ENCODE results near the gene ZNF598. TPM values are rescaled to one million over a fixed set of nuclear protein-coding genes. Genes with fewer than 3 reads are reported as not detected.

ZNF598 gene
- total RNA-seq, 1 experiment from 2014 or later, result 72.4 TPM

- Mint-ChIP-seq H3K4me3 (ENCODE audit: low read depth, unreplicated experiment) (peak overlapping the region; percentile 12), H3K36me3 (ENCODE audit: insufficient read depth, unreplicated experiment) (peaks cover 54% of the 10 kb centered on the region), H3K9me3 (ENCODE audit: low read depth, unreplicated experiment) (no peaks in the 10 kb centered on the region), H3K4me1 (ENCODE audit: low read depth, unreplicated experiment) (peaks cover 17% of the 10 kb centered on the region), H3K27ac (ENCODE audit: unreplicated experiment) (no peak overlapping the region), H3K27me3 (ENCODE audit: unreplicated experiment) (no peaks in the 10 kb centered on the region)
- TF ChIP-seq CTCF (IDR thresholded peaks at IDR 0.05; ENCODE audit: unreplicated experiment), result no peak
- intact Hi-C loops (cut with micrococcal nuclease; ENCODE audit: unreplicated experiment), result no loop called here
- CTCF ChIA-PET, result interaction anchor here (1.5 kb wide), 1 partner anchor 8 kb away, joined by 4 read pairs; no protein-coding TSS in a partner anchor
- BruUV-seq (replicated peaks), result no TSS peak
- no peak for DNase-seq
These were observed 15.9 kb downstream of the ZNF598 start for GRCh38 chr16:1993731-1994131.

- no peak for DNase-seq
- Mint-ChIP-seq H3K27ac (ENCODE audit: unreplicated experiment) (no peak overlapping the region), H3K4me3 (ENCODE audit: low read depth, unreplicated experiment) (no peak overlapping the region), H3K9me3 (ENCODE audit: low read depth, unreplicated experiment) (no peaks in the 10 kb centered on the region), H3K36me3 (ENCODE audit: insufficient read depth, unreplicated experiment) (peaks cover 54% of the 10 kb centered on the region), H3K4me1 (ENCODE audit: low read depth, unreplicated experiment) (peaks cover 17% of the 10 kb centered on the region), H3K27me3 (ENCODE audit: unreplicated experiment) (no peaks in the 10 kb centered on the region)
- TF ChIP-seq CTCF (IDR thresholded peaks at IDR 0.05; ENCODE audit: unreplicated experiment), result no peak
- intact Hi-C loops (cut with micrococcal nuclease; ENCODE audit: unreplicated experiment), result no loop called here
- CTCF ChIA-PET, result no interaction called here
- BruUV-seq (replicated peaks), result no TSS peak
These were observed 16.8 kb downstream of the ZNF598 start for GRCh38 chr16:1992704-1993317.

- Mint-ChIP-seq H3K4me1 (ENCODE audit: low read depth, unreplicated experiment) (peaks cover 17% of the 10 kb centered on the region), H3K27me3 (ENCODE audit: unreplicated experiment) (no peaks in the 10 kb centered on the region), H3K27ac (ENCODE audit: unreplicated experiment) (no peak overlapping the region), H3K4me3 (ENCODE audit: low read depth, unreplicated experiment) (peak overlapping the region; percentile 54), H3K36me3 (ENCODE audit: insufficient read depth, unreplicated experiment) (peaks cover 49% of the 10 kb centered on the region), H3K9me3 (ENCODE audit: low read depth, unreplicated experiment) (no peaks in the 10 kb centered on the region)
- peak; percentile 84 for DNase-seq
- TF ChIP-seq CTCF (IDR thresholded peaks at IDR 0.05; ENCODE audit: unreplicated experiment), result no peak
- no TSS peak for BruUV-seq (replicated peaks)
- intact Hi-C loops (cut with micrococcal nuclease; ENCODE audit: unreplicated experiment), result no loop called here
- CTCF ChIA-PET, result no interaction called here
These were observed 17.5 kb downstream of the ZNF598 start for GRCh38 chr16:1991948-1992703.

- CTCF ChIA-PET, result no interaction called here
- DNase-seq, result no peak
- Mint-ChIP-seq H3K4me3 (ENCODE audit: low read depth, unreplicated experiment) (peak overlapping the region; percentile 54), H3K4me1 (ENCODE audit: low read depth, unreplicated experiment) (peaks cover 17% of the 10 kb centered on the region), H3K27me3 (ENCODE audit: unreplicated experiment) (no peaks in the 10 kb centered on the region), H3K9me3 (ENCODE audit: low read depth, unreplicated experiment) (no peaks in the 10 kb centered on the region), H3K36me3 (ENCODE audit: insufficient read depth, unreplicated experiment) (peaks cover 49% of the 10 kb centered on the region), H3K27ac (ENCODE audit: unreplicated experiment) (no peak overlapping the region)
- no TSS peak for BruUV-seq (replicated peaks)
- intact Hi-C loops (cut with micrococcal nuclease; ENCODE audit: unreplicated experiment), result no loop called here
- TF ChIP-seq CTCF (IDR thresholded peaks at IDR 0.05; ENCODE audit: unreplicated experiment), result no peak
These were observed 18.1 kb downstream of the ZNF598 start for GRCh38 chr16:1991588-1991947.

All from Calu3 (cell line).